Hair follicular keratinocyte (primary cell): ENCODE data around the gene SETD2. TPM values are rescaled to one million over a fixed set of nuclear protein-coding genes. Genes with fewer than 3 reads are reported as not detected.

Experiments
- total RNA-seq: library from RNA; depleted of rRNA; stranded (reverse); fragments of >200 nt; gene quantifications from 2 replicates; pipeline ENCODE4 v1.2.3, GENCODE V29; 2015

SETD2 gene
- 13.3 and 18.3 TPM in 2 replicates for total RNA-seq

GRCh38 chr3:47164007-47164881, at the start of gene SETD2:
TSS of gene SETD2 (minus strand) at chr3:47164113. CDS start at chr3:47163924, 189 bp downstream.

DNA sequence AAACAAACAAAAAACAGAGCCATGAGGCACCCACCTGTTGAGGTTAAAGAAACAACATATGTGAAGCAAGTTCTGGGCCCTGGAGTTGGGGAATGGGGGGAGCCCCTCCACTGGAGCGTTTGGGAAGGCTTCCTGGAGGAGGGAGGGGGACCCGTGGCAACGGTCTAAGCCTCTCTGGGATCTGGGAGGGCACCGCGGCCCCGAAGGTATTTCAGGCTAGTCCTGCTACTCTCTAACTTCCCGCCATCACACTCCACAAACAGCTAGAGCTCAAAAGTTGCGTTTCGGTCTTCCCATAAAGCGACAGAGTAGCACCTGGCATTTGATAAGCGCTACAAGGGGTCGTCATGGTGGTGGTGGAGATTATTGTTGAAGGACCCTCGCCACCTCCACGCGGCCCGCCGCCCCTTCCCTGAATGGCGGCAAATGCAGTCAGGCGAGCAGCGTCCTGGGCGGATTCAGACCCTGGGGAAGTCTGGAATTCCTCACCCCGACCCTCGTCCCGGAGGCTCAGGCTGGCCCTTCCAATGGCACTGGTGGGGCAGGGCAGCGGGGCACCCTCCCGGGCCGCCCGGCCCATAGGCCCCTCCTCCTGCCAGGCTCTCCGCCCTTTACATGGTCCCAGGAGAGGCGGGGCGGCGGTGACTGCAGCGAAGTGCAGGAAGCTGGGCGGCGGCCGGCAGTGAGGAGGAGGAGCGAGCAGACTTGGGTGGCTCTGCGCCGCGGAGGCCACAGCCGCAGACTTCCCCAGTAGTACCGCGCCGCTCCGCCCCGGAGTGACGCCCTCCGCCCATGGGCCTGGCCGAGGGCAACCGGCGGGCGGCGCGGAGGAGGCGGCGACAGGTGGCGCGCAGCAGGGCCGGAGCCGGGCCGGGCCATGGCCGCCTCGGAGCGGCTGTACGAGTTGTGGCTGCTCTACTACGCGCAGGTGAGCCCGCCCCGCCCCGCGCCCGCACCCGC, 184.6 kb downstream of the SETD2 start, which contains the start of gene NBEAL2:
NBEAL2 (plus strand) TSS at position 682 of the 960 bp plus-strand sequence; CDS start at position 878, 196 bp downstream.

DNA sequence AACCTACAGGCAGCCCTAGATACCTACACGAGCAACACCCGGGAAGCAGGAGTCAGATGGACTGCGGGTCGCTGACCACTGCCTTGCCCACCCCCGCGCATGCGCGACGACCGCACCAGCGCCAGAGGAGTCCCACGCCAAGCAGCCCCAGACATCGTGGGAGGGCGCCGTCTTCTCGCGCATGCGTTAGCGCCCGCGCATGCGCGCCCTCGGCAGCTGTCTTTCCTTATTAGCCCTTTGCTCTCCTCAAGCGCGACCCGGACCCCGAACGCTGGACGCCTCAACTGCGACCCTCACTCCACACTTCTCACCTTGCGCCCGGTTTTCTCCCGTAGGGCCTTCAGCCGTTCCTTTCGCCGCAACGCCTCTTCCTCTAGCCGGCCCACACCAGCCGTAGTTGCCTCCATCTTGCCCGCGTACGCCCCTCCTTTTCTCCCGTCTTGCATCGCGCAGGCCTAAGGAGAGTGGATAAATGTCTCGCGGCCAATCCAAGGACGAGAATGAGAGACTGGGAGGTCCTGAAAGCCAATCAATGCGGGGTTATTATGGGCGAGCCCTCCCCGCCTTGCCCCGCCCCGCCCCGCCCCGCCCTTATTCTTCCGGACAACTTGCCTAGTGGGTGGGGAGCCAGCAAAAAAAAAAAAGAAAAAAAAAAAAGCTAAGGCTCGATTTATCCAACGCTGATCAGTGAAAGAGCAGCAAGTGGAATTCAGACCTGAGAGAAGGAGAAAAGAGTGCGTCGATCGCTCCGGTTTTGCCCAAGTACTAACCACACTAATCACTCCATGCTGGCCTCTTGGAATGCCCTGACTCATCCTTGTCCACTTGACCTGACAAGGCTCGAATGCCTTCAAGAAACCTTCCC, 187.4 kb downstream of the SETD2 start, which contains the start of gene CCDC12:
CCDC12 (minus strand) TSS at position 420 of the 865 bp plus-strand sequence; CDS start at position 407, 13 bp downstream.

Other genes with a start within 250 kb of the SETD2 start
- gene CCDC12, start 187.4 kb downstream of the SETD2 start, total RNA-seq: 29.4 and 38.3 TPM in 2 replicates
- gene NBEAL2, start 184.4 kb downstream of the SETD2 start, total RNA-seq: 18.3 and 20.4 TPM in 2 replicates
- 3.1 and 6.2 TPM in 2 replicates for gene KIF9, start 118.7 kb upstream of the SETD2 start, total RNA-seq
- 13.8 and 14.5 TPM in 2 replicates for gene KLHL18, start 118.8 kb upstream of the SETD2 start, total RNA-seq
- 14.7 and 18.6 TPM in 2 replicates for gene PTPN23, start 216.9 kb upstream of the SETD2 start, total RNA-seq